GM21526 (cell line): ENCODE data around the gene ATP13A1.
"Not testable (repeated sequence)": the region's sequence is repeated elsewhere in the genome, so short reads cannot be mapped to it uniquely, and the experiment has no call there.

Source experiments
- ATAC-seq: cut with Tn5 transposase; IDR thresholded peaks from one replicate; pipeline ENCODE4 v1.9.1; 2021; ENCODE audit warnings: moderate library complexity; ENCODE audit not compliant: unreplicated experiment, low FRiP score

Gene ATP13A1

DNA sequence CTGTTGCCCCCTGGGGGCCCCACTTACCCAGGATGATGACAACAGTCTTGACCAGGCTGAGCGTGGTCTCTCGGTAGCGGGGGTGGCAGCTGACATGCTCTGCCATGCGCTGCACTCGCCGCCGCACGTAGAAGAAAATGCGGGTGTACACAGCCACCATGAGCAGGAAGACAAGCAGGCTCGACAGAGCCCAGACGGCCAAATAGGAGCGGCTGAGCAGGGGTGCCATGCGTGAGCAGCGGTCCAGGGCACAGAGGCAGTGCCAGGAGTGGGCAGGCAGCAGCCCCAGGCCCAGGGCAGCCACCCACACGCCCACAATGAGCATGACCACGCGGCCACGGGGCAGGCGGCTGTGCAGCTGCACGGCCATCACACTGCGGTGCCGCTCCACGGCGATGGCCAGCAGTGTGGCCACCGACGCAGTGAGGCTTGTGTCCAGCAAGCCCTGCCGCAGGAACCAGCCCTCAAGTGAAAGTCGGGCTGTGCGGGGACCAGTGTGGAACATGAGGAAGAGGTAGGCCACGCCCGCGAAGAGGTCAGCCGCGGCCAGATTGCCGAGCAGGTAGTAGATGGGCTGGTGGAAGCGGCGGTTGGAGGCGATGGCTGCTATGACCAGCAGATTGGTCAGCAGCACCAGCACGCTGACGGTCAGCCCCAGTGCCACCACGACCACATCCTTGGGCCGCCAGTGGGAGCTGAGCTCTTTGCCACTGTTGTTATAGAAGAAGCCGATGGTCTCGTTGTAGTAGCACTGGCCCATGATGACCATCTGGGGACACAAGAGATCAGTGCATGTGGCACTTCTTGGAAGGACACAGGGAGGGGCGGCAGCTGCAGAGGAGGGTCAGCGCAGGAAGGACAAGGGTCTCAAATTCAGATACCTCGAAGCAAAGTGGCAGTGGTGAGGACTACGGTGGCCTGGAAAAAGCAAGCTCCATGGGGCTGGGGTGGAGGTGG is 36.7 kb downstream of the ATP13A1 start:
- no peak for ATAC-seq

- ATAC-seq: no peak
Observed at GRCh38 chr19:19624032-19624570, 39.4 kb downstream of the ATP13A1 start.

GRCh38 chr19:19623383-19623782 is 40.1 kb downstream of the ATP13A1 start:
- ATAC-seq: no peak

DNA sequence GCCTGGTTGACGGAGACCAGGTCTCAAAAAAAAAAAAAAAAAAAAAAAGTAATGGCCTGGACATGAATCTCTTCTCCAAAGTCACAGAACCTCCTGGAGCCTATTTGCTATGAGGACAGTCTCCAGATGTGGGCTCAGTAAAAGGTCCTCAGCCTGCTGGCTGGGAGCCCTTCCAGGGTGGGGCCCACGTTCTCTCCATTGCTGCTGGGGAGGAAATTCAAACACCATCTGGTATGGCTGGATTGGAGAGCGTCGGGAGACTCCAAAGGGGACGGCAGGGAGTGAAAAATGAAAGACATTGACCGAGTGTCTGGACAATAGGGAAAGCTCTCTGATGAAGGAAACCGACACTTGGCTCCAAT is 43.6 kb downstream of the ATP13A1 start:
- ATAC-seq: no peak

GRCh38 chr19:19619181-19619848 is 44.2 kb downstream of the ATP13A1 start:
- ATAC-seq: no peak

- peak; percentile 86 for ATAC-seq
Observed at GRCh38 chr19:19618219-19619051, 45.0 kb downstream of the ATP13A1 start, which contains the start of gene PBX4. PBX4 (minus strand) TSS chr19:19618687; CDS start chr19:19618629, 58 bp downstream.

GRCh38 chr19:19615086-19615485 is 48.4 kb downstream of the ATP13A1 start:
- no peak for ATAC-seq

DNA sequence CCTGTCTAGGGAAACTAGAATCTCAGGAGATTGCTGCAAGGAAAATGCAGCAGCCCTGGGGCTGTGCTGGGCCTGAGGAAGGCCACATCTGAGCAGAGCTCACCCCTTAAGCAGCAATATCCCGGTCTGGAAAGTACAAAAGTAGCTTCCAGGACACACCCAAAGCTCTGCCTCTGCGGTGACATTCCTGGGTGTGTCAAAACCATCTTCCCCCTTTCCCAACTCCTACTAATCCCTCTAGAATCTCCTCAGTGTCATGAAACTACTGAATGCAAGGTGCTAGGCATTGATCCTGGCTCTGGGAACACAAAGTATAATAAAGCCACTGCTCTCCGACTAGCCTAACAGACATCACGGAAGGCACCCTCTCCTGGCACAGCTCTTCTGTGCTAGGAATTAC is 50.0 kb downstream of the ATP13A1 start:
- ATAC-seq: no peak

DNA sequence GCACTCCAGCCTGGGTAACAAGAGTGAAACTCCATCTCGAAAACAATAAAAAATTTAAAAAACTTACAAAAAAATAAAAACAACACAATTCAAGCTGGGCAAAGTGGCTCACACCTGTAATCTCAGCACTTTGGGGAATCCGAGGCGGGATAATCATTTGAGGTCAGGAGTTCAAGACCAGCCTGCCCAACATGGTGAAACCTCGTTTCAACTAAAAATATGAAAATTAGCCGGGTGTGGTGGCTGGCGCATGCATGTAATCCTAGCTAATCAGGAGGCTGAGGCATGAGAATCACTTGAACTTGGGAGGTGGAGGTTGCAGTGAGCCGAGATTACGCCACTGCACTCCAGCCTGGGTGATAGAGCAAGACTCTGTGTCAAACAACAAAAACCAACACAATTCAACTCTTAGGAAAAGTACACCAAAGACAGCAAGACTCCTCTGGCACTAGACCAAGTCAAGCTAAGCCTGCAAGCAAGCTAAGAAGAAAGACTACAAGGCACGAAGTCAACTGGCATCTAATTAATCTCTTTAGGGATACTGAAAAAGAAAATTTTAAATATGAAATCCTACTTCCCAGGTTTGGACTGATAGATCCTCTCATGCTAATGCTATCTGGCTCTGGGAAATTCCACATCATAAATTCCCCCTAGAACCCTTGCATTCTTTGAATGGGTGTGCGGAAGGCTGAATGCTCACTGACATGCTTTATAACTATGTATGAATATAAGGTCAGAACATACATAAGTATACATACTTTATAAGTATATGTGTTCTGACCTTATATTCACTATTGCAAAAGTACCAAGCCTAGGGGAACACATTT is 52.9 kb downstream of the ATP13A1 start:
- no peak for ATAC-seq

DNA sequence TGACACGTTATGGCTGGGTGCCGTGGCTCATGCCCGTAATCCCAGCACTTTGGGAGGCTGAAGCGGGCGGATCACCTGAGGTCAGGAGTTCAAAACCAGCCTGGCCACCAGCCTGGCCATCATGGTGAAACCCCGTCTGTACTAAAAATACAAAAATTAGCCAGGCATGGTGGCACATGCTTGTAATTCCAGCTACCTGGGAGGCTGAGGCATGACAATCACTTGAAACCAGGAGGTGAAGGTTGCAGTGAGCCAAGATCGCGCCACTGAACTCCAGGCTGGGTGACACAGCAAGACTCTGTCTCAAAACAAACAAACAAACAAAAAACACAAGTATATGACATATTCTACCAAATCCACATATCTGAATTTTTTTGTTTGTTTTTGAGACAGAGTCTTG is 56.8 kb downstream of the ATP13A1 start:
- ATAC-seq: not testable (repeated sequence)

DNA sequence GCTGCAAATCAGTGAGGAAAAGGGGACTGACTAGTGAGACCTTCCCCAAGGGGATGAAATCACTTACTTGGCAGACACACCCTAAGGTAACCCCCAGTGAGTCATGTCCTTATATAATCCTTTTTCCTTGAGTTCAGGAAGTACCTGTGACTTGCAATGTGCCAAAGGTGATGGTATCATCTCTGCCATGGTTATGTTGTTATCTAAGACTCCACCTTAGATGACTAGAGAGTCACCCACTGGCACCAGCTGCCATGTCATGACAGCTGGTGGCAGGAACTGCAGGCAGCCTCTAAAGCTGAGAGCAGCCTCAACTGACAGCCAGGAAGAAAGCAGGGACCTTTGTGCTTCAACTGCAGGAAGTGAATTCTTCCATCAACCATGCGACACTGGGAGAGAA is 57.5 kb downstream of the ATP13A1 start:
- ATAC-seq: no peak

DNA sequence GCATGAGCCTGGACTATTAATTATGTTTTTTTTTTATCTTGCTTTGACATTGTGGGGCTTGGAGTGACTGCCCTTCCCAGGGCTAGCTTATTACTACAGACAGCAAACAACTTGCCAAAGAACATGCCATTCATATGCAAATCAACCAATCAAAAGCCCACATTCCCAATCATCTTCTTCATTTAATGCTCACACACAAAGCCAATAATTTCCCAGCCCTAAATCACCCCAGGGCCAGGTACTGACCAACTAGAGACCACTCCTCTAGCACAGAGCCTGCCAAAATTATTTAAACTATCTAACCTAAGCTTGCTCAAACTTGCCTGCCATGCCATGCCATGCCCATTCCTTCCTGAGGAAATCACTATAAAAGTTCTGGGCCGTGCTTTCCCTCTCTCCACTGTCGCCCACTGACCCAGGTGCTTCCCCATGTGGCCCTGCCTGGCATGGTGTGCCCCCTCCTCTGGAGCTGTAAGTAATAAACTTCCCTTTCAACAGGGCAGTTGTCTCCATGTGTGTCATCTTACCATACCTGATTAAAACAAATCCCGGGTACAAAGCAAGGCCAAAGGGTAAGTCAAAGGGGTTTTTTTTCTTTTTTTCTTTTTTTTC is 60.7 kb downstream of the ATP13A1 start:
- ATAC-seq: no peak

- ATAC-seq: no peak
Observed at GRCh38 chr19:19602136-19602712, 61.3 kb downstream of the ATP13A1 start.

- no peak for ATAC-seq
Observed at GRCh38 chr19:19600793-19601330, 62.6 kb downstream of the ATP13A1 start.

DNA sequence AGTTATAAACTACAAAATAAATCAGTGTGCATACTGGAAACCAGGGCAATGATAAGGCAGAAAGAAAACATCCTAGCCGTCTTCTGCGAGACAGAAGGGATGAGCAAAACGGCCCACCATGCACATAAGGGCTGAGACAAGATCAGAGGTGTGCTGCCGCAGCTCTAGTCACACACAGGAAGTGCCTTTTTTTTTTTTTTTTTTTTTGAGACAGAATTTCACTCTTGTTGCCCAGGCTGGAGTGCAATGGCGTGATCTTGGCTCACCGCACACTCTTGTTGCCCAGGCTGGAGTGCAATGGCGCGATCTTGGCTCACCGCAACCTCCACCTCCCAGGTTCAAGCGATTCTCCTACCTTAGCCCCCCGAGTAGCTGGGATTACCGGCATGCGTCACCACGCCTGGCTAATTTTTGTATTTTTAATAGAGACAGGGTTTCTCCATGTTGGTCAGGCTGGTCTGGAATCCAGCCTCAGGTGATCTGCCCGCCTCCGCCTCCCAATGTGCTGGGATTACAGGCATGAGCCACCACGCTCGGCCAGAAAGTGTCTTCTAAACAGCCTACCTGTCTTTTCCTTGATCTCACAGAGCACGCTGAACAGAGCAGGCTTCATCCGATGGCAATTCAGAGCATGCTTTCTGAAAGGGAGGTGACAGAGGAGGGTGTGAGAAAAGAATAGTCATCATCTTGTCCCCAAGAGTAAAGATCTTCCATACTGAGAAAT is 64.6 kb downstream of the ATP13A1 start:
- not testable (repeated sequence) for ATAC-seq

DNA sequence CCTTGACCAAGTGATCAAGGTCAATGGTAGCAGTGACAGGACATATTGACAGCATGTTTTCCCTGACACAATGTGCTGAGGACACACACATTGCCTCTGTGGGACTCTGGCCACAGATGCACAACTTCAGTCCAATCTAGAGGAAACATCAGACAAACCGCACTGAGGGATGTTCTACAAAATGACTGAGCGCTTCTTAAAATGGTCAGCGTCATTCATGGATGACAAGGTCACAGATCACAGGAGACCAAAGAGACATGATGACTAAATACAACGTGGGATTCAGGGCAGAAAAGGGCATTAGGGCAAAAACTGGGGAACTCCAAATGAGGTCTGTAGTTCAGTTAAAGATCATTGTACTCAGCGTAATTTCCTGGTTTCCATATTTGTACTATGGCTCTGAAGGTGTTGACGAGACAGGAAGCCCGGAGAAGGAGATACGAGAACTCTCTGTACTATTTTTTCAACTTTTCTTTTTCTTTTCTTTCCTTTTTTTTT is 65.6 kb downstream of the ATP13A1 start:
- ATAC-seq: peak; percentile 46
